Right atrium auricular region (tissue), 2 donors: Measurements from ENCODE around the gene TAS2R7. TPM values are rescaled to one million over a fixed set of nuclear protein-coding genes. Genes with fewer than 3 reads are reported as not detected.

Experiments used
- DNase-seq: peaks from one replicate; pipeline ENCODE4 v3.0.0-alpha.2; 2019; ENCODE audit warnings: low spot score
- H3K27ac ChIP-seq, 2 donors: fragments of 200-600 bp; sonication (generic); 1 replicate in 1 of 2; 2 replicates in 1 of 2; pipeline ENCODE4 v1.5.1; 2016 to 2019
- H3K27me3 ChIP-seq, 2 donors: fragments of 200-600 bp; sonication (generic); one replicate each; pipeline versions ENCODE4 v1.5.1 to v1.6.0; 2017 to 2019
- H3K36me3 ChIP-seq: fragments of 200-600 bp; sonication (generic); one replicate; pipeline ENCODE4 v1.5.1; 2016
- H3K4me1 ChIP-seq, 2 donors: fragments of 200-600 bp; sonication (generic); one replicate each; pipeline versions ENCODE4 v1.5.1 to v1.6.0; 2017 to 2019
- H3K4me3 ChIP-seq, 2 donors: fragments of 200-600 bp; sonication (generic); 1 replicate in 1 of 2; 2 replicates in 1 of 2; pipeline ENCODE4 v1.5.1; 2017 to 2019; ENCODE audit warnings: mild to moderate bottlenecking in 1 of 2, moderate library complexity in 1 of 2
- H3K9me3 ChIP-seq, 2 donors: fragments of 200-600 bp; sonication (generic); one replicate each; pipeline ENCODE4 v1.5.1; 2019
- CTCF ChIP-seq, 2 donors: fragments of 200-600 bp; sonication (generic); IDR thresholded peaks; one replicate each; pipeline ENCODE4 v1.5.1; 2019; ENCODE audit warnings: antibody characterized with exemption in 2 of 2
- total RNA-seq, 2 donors: library from RNA; depleted of rRNA; stranded (reverse); fragments of >200 nt; gene quantifications; one replicate each; pipeline ENCODE4 v1.1.0, GENCODE V29; 2016

The TAS2R7 gene, protein sequence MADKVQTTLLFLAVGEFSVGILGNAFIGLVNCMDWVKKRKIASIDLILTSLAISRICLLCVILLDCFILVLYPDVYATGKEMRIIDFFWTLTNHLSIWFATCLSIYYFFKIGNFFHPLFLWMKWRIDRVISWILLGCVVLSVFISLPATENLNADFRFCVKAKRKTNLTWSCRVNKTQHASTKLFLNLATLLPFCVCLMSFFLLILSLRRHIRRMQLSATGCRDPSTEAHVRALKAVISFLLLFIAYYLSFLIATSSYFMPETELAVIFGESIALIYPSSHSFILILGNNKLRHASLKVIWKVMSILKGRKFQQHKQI
- total RNA-seq, result not detected

DNA sequence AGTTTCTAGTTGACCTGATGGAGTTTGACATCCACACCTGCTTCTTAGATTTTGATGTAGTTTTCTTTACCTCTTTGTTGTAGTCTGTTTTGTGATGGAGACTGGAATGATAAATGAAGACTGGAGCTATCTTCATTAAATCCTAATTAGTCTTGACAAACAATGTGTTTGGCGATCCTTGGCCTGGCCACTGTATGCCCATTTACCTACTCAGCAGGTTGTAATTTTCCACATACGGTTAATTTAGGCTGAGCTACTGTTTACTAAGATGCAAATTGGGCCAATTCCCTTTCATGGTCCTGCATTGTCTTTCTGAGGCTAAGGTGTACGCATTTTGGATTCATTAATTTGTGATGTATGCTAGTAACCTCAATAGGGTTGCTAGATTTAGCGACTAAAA lies at the start of gene TAS2R7:
Gene TAS2R7, minus strand, starts transcription at position 41 of the 400 bp plus-strand sequence. CDS start 57 bp downstream, outside the sequence.
- no peak within 1 kb of the TSS for H3K4me3 ChIP-seq
- H3K36me3 ChIP-seq, result no peaks in the 10 kb centered on the region
- no peaks in the 10 kb centered on the region for H3K4me1 ChIP-seq
- no peaks in the 10 kb centered on the region for H3K27me3 ChIP-seq
- no peak for TF ChIP-seq CTCF (IDR thresholded peaks at IDR 0.05)
- no peak for DNase-seq
- H3K9me3 ChIP-seq, result no peaks in the 10 kb centered on the region
- no peak within 1 kb of the TSS for H3K27ac ChIP-seq

GRCh38 chr12:10851243-10851858 lies 48.9 kb upstream of the TAS2R7 start:
- Histone ChIP-seq H3K9me3 (peaks cover 0 to 5% of the 10 kb centered on the region in 2 donors), H3K4me3 (no peak overlapping the region), H3K36me3 (peaks cover 6% of the 10 kb centered on the region), H3K27me3 (no peaks in the 10 kb centered on the region), H3K4me1 (no peaks in the 10 kb centered on the region), H3K27ac (no peak overlapping the region)
- DNase-seq, result no peak
- no peak for TF ChIP-seq CTCF (IDR thresholded peaks at IDR 0.05)

GRCh38 chr12:10849425-10849878 lies 47.0 kb upstream of the TAS2R7 start, which contains the start of gene PRR4:
TSS of gene PRR4 (minus strand) at chr12:10849475. CDS start at chr12:10849437, 38 bp downstream.
- no peak for DNase-seq
- no peak within 1 kb of the TSS for H3K4me3 ChIP-seq
- no peaks in the 10 kb centered on the region for H3K27me3 ChIP-seq
- H3K4me1 ChIP-seq, result no peaks in the 10 kb centered on the region
- H3K9me3 ChIP-seq, result no peaks in the 10 kb centered on the region
- H3K27ac ChIP-seq, result no peak within 1 kb of the TSS
- no peaks in the 10 kb centered on the region for H3K36me3 ChIP-seq
- TF ChIP-seq CTCF (IDR thresholded peaks at IDR 0.05), result no peak

GRCh38 chr12:10847744-10848143 lies 45.3 kb upstream of the TAS2R7 start:
- no peak overlapping the region for H3K27ac ChIP-seq
- no peak overlapping the region for H3K4me3 ChIP-seq
- no peaks in the 10 kb centered on the region for H3K9me3 ChIP-seq
- no peak for TF ChIP-seq CTCF (IDR thresholded peaks at IDR 0.05)
- H3K4me1 ChIP-seq, result no peaks in the 10 kb centered on the region
- no peaks in the 10 kb centered on the region for H3K27me3 ChIP-seq
- peaks cover 2% of the 10 kb centered on the region for H3K36me3 ChIP-seq
- no peak for DNase-seq

GRCh38 chr12:10842862-10843261 lies 40.4 kb upstream of the TAS2R7 start:
- no peaks in the 10 kb centered on the region for H3K4me1 ChIP-seq

More at GRCh38 chr12:10842862-10843261, 40.4 kb upstream of the TAS2R7 start:
- Histone ChIP-seq H3K36me3 (peaks cover 4% of the 10 kb centered on the region), H3K27ac (no peak overlapping the region), H3K27me3 (no peaks in the 10 kb centered on the region), H3K4me3 (no peak overlapping the region), H3K9me3 (no peaks in the 10 kb centered on the region)
- no peak for DNase-seq
- TF ChIP-seq CTCF (IDR thresholded peaks at IDR 0.05), result no peak
